Choroid plexus epithelial cell (primary cell): ENCODE data around the gene PPP1R7.

Source experiments
- DNase-seq: peaks from one replicate; pipeline ENCODE4 v3.0.0-alpha.2; 2010; ENCODE audit warnings: low read depth
- H3K4me3 ChIP-seq: 2 replicates; pipeline ENCODE4 v1.5.1; 2011; ENCODE audit warnings: low read depth, mild to moderate bottlenecking, control low read depth, low read length, moderate library complexity
- CTCF ChIP-seq: conservative IDR thresholded peaks from 2 replicates; pipeline ENCODE4 v1.5.1; 2011; ENCODE audit warnings: low read depth, mild to moderate bottlenecking, control low read depth, inconsistent platforms, low read length, moderate library complexity

Gene PPP1R7

GRCh38 chr2:241188361-241189092 is 38.3 kb downstream of the PPP1R7 start, which contains the start of gene ANO7:
Gene ANO7, plus strand, starts transcription at chr2:241188677. Its CDS starts 1,387 bp downstream, at chr2:241190064.
- no peak for TF ChIP-seq CTCF
- no peak for DNase-seq
- H3K4me3 ChIP-seq, result no peak within 1 kb of the TSS

GRCh38 chr2:241189093-241189855 is 39.0 kb downstream of the PPP1R7 start:
- no peak for TF ChIP-seq CTCF
- no peak overlapping the region for H3K4me3 ChIP-seq
- no peak for DNase-seq

GRCh38 chr2:241189856-241190201 is 39.6 kb downstream of the PPP1R7 start:
- no peak for TF ChIP-seq CTCF
- H3K4me3 ChIP-seq, result no peak overlapping the region
- no peak for DNase-seq

GRCh38 chr2:241190291-241190981 is 40.2 kb downstream of the PPP1R7 start:
- no peak overlapping the region for H3K4me3 ChIP-seq
- no peak for DNase-seq
- TF ChIP-seq CTCF, result no peak

GRCh38 chr2:241191081-241191480 is 40.8 kb downstream of the PPP1R7 start:
- H3K4me3 ChIP-seq, result no peak overlapping the region
- no peak for DNase-seq
- TF ChIP-seq CTCF, result no peak

GRCh38 chr2:241193271-241193670 is 43.0 kb downstream of the PPP1R7 start:
- DNase-seq, result no peak
- no peak for TF ChIP-seq CTCF

More at GRCh38 chr2:241193271-241193670, 43.0 kb downstream of the PPP1R7 start:
- H3K4me3 ChIP-seq, result no peak overlapping the region
